ENCODE measurements around the gene SRSF9.
"Not testable (repeated sequence)": the region's sequence is repeated elsewhere in the genome, so short reads cannot be mapped to it uniquely, and the experiment has no call there.

Gene SRSF9

GRCh38 chr12:120447992-120448391 lies 21.6 kb downstream of the SRSF9 start:
- DNase-seq (ENCODE audit: low spot score): no peak

- not testable (repeated sequence) for DNase-seq (ENCODE audit: low spot score)
Measured at GRCh38 chr12:120446844-120447178, 22.7 kb downstream of the SRSF9 start.

GRCh38 chr12:120445911-120446843 lies 23.4 kb downstream of the SRSF9 start, which contains the start of the genes GATC and TRIAP1:
GATC (plus strand) TSS chr12:120446444; CDS start chr12:120446481, 37 bp downstream.
TRIAP1 (minus strand) TSS chr12:120446384; CDS start chr12:120446372, 12 bp downstream.
- peak; percentile 83 for DNase-seq (ENCODE audit: low spot score)

- DNase-seq (ENCODE audit: low spot score): no peak
Measured at GRCh38 chr12:120444676-120445075, 24.9 kb downstream of the SRSF9 start.

GRCh38 chr12:120439646-120440247 lies 29.8 kb downstream of the SRSF9 start:
- no peak for DNase-seq (ENCODE audit: low spot score)

GRCh38 chr12:120438495-120439198 lies 30.9 kb downstream of the SRSF9 start:
- no peak for DNase-seq (ENCODE audit: low spot score)

GRCh38 chr12:120437735-120438494 lies 31.6 kb downstream of the SRSF9 start, which contains the start of gene COX6A1:
COX6A1 (plus strand) TSS chr12:120438113; CDS start chr12:120438127, 14 bp downstream.
- peak; percentile 95 for DNase-seq (ENCODE audit: low spot score)

GRCh38 chr12:120432772-120433525 lies 36.6 kb downstream of the SRSF9 start:
- DNase-seq (ENCODE audit: low spot score): no peak

GRCh38 chr12:120429368-120429767 lies 40.2 kb downstream of the SRSF9 start:
- no peak for DNase-seq (ENCODE audit: low spot score)

GRCh38 chr12:120428597-120429229 lies 40.8 kb downstream of the SRSF9 start:
- DNase-seq (ENCODE audit: low spot score): no peak

GRCh38 chr12:120425797-120426196 lies 43.8 kb downstream of the SRSF9 start:
- no peak for DNase-seq (ENCODE audit: low spot score)

- DNase-seq (ENCODE audit: low spot score): no peak
Measured at GRCh38 chr12:120422892-120423456, 46.6 kb downstream of the SRSF9 start.

GRCh38 chr12:120421701-120422100 lies 47.8 kb downstream of the SRSF9 start:
- DNase-seq (ENCODE audit: low spot score): no peak

GRCh38 chr12:120417917-120418580 lies 51.5 kb downstream of the SRSF9 start:
- no peak for DNase-seq (ENCODE audit: low spot score)

GRCh38 chr12:120416490-120417216 lies 52.9 kb downstream of the SRSF9 start:
- DNase-seq (ENCODE audit: low spot score): no peak

- peak; percentile 57 for DNase-seq (ENCODE audit: low spot score)
Measured at GRCh38 chr12:120413901-120414695, 55.5 kb downstream of the SRSF9 start.

- no peak for DNase-seq (ENCODE audit: low spot score)
Measured at GRCh38 chr12:120412421-120412820, 57.1 kb downstream of the SRSF9 start.
